Fibroblast of skin of right biceps (primary cell): ENCODE results near the gene MUTYH.
"Not testable (repeated sequence)": the region's sequence is repeated elsewhere in the genome, so short reads cannot be mapped to it uniquely, and the experiment has no call there.

Experiments used
- DNase-seq: peaks from one replicate; pipeline ENCODE4 v3.0.0-alpha.2; 2013

Gene MUTYH

GRCh38 chr1:45317166-45317565, 23.1 kb downstream of the MUTYH start:
- DNase-seq: no peak

- DNase-seq: no peak
These were observed 26.0 kb downstream of the MUTYH start for GRCh38 chr1:45314266-45314665.

- DNase-seq: no peak
These were observed 33.3 kb downstream of the MUTYH start for GRCh38 chr1:45306905-45307304.

- peak; percentile 63 for DNase-seq
These were observed 33.9 kb downstream of the MUTYH start for GRCh38 chr1:45306319-45306718.

GRCh38 chr1:45305231-45305630, 35.0 kb downstream of the MUTYH start:
- DNase-seq: no peak

- DNase-seq: peak; percentile 29
These were observed 35.7 kb downstream of the MUTYH start for GRCh38 chr1:45304311-45305081.

GRCh38 chr1:45303520-45304310, 36.5 kb downstream of the MUTYH start:
- DNase-seq: peak; percentile 98

GRCh38 chr1:45302505-45303150, 37.6 kb downstream of the MUTYH start:
- DNase-seq: no peak

- DNase-seq: no peak
These were observed 39.6 kb downstream of the MUTYH start for GRCh38 chr1:45300669-45300997.

- DNase-seq: peak; percentile 68
These were observed 40.1 kb downstream of the MUTYH start for GRCh38 chr1:45299981-45300668.

GRCh38 chr1:45299296-45299695, 40.9 kb downstream of the MUTYH start:
- DNase-seq: no peak

- no peak for DNase-seq
These were observed 42.4 kb downstream of the MUTYH start for GRCh38 chr1:45297666-45298356.

- no peak for DNase-seq
These were observed 48.5 kb downstream of the MUTYH start for GRCh38 chr1:45291716-45292115.

- DNase-seq: not testable (repeated sequence)
These were observed 49.2 kb downstream of the MUTYH start for GRCh38 chr1:45291002-45291401.

- DNase-seq: not testable (repeated sequence)
These were observed 53.7 kb downstream of the MUTYH start for GRCh38 chr1:45286521-45286920.

GRCh38 chr1:45284858-45285257, 55.4 kb downstream of the MUTYH start:
- DNase-seq: not testable (repeated sequence)

- no peak for DNase-seq
These were observed 57.9 kb downstream of the MUTYH start for GRCh38 chr1:45282351-45282750.
